HCT116 (cell line): ENCODE measurements around the gene UQCRH. TPM values are rescaled to one million over a fixed set of nuclear protein-coding genes. Genes with fewer than 3 reads are reported as not detected.

ENCODE experiments used
- ATAC-seq: fragments of 200-7000 bp; cut with Tn5 transposase; 2 replicates; pipeline ENCODE4 v1.9.1; 2020; ENCODE audit warnings: mild to moderate bottlenecking, moderate library complexity
- BruUV-seq: library from RNA; stranded (reverse); fragments of 400-500 nt; replicated peaks from 2 replicates; lab custom pipeline; 2021; lab: Mats Ljungman, UMichigan
- CTCF ChIA-PET: fragments of 300-600 bp; sonication (Branson Sonifier 250); formaldehyde crosslinking; loops from one replicate; lab custom pipeline; 2021; ENCODE audit warnings: antibody characterized with exemption; lab: Charles Lee
- POLR2A ChIA-PET: fragments of 300-600, 350-600 bp; sonication (Branson Sonifier 250); formaldehyde crosslinking; loops from one replicate; lab custom pipeline; 2021; ENCODE audit warnings: antibody characterized with exemption; lab: Charles Lee
- RAD21 ChIA-PET, 2 experiments: fragments of 300-600 bp; sonication (Branson Sonifier 250); formaldehyde crosslinking; loops; one replicate each; lab custom pipeline; 2023; ENCODE audit warnings: low total read pairs in 2 of 2; ENCODE audit not compliant: uncharacterized antibody in 2 of 2, unreplicated experiment in 2 of 2, low non-redundant PET in 1 of 2; lab: Charles Lee
- DNase-seq: peaks from one replicate; pipeline ENCODE4 v3.0.0-alpha.2; 2010; ENCODE audit warnings: low read depth, low spot score
- H2AFZ ChIP-seq: fragments of 200-600 bp; shearing (Covaris generic), sonication (generic); 2 replicates; pipeline ENCODE4 v1.6.1; 2017; ENCODE audit warnings: low read depth, mixed run types, mixed read lengths, antibody characterized with exemption, low read length; ENCODE audit not compliant: poor library complexity, severe bottlenecking
- H3K27ac ChIP-seq: 2 replicates; pipeline ENCODE4 v1.5.1; 2012; ENCODE audit warnings: low read depth, low read length
- H3K27me3 ChIP-seq: fragments of 200-600 bp; sonication (generic); 2 replicates; pipeline ENCODE4 v1.6.1; 2016; ENCODE audit warnings: mixed run types, low read length, mixed read lengths; ENCODE audit not compliant: insufficient read depth
- H3K36me3 ChIP-seq, 2 experiments: fragments of 200-500 bp in 1 of 2; fragments of 200-600 bp in 1 of 2; sonication (Bioruptor generic) in 1 of 2; sonication (generic) in 1 of 2; 2 replicates each; pipeline versions ENCODE4 v1.5.1 to v1.6.1; 2014 to 2016; ENCODE audit warnings: low read length in 2 of 2, inconsistent platforms in 1 of 2, mixed read lengths in 1 of 2, mixed run types in 1 of 2; ENCODE audit not compliant: insufficient read depth in 2 of 2, control insufficient read depth in 1 of 2
- H3K4me1 ChIP-seq, 2 experiments: fragments of 200-600 bp in 1 of 2; sonication (generic) in 1 of 2; 2 replicates each; pipeline versions ENCODE4 v1.5.1 to v1.6.1; 2012 to 2017; ENCODE audit warnings: low read length in 2 of 2, inconsistent platforms in 1 of 2, mild to moderate bottlenecking in 1 of 2, mixed read lengths in 1 of 2, mixed run types in 1 of 2, moderate library complexity in 1 of 2; ENCODE audit not compliant: insufficient read depth in 2 of 2, control insufficient read depth in 1 of 2
- H3K4me2 ChIP-seq: fragments of 200-600 bp; sonication (generic); 2 replicates; pipeline ENCODE4 v1.6.1; 2017; ENCODE audit warnings: mixed run types, low read length, mixed read lengths
- H3K4me3 ChIP-seq, 2 experiments: fragments of 200-600 bp in 1 of 2; sonication (generic) in 1 of 2; replicated peaks in 1 of 2; 2 replicates each; pipeline ENCODE4 v1.5.1; 2011 to 2016; ENCODE audit warnings: low read length in 2 of 2, control low read depth in 1 of 2, low read depth in 1 of 2, mild to moderate bottlenecking in 1 of 2, mixed read lengths in 1 of 2, mixed run types in 1 of 2
- H3K79me2 ChIP-seq: fragments of 200-600 bp; sonication (generic); 2 replicates; pipeline ENCODE4 v1.6.1; 2017; ENCODE audit warnings: mild to moderate bottlenecking, mixed run types, low read length, moderate library complexity, mixed read lengths; ENCODE audit not compliant: insufficient read depth
- H3K9ac ChIP-seq: fragments of 200-600 bp; sonication (generic); 2 replicates; pipeline ENCODE4 v1.6.1; 2016; ENCODE audit warnings: low read length, mixed read lengths
- H3K9me2 ChIP-seq: fragments of 200-600 bp; sonication (generic), shearing (Covaris generic); 2 replicates; pipeline ENCODE4 v1.6.1; 2017; ENCODE audit warnings: mixed run types, mild to moderate bottlenecking, moderate library complexity; ENCODE audit not compliant: insufficient read depth
- H3K9me3 ChIP-seq, 2 experiments: fragments of 200-500 bp in 1 of 2; fragments of 200-600 bp in 1 of 2; sonication (Bioruptor generic) in 1 of 2; sonication (generic) in 1 of 2; 2 replicates each; pipeline ENCODE4 v1.6.1; 2014 to 2017; ENCODE audit warnings: low read length in 2 of 2, mixed read lengths in 2 of 2, inconsistent platforms in 1 of 2, low read depth in 1 of 2, mild to moderate bottlenecking in 1 of 2, mixed run types in 1 of 2, moderate library complexity in 1 of 2; ENCODE audit not compliant: control insufficient read depth in 1 of 2, insufficient read depth in 1 of 2
- H4K20me1 ChIP-seq: fragments of 200-600 bp; sonication (generic), shearing (Covaris generic); 2 replicates; pipeline ENCODE4 v1.6.1; 2017; ENCODE audit warnings: mixed run types, mild to moderate bottlenecking, moderate library complexity; ENCODE audit not compliant: insufficient read depth
- CBX3 ChIP-seq: IDR thresholded peaks from 2 replicates; pipeline ENCODE4 v1.6.1; 2012; ENCODE audit warnings: low read depth
- CEBPB ChIP-seq: IDR thresholded peaks from 2 replicates; pipeline ENCODE4 v1.6.1; 2012; ENCODE audit warnings: low read depth
- CTCF ChIP-seq, 3 experiments: fragments of 200-600 bp in 1 of 3; sonication (generic) in 1 of 3; IDR thresholded peaks in 2 of 3; conservative IDR thresholded peaks in 1 of 3; 2 replicates each; pipeline ENCODE4 v1.5.1; 2012 to 2017; ENCODE audit warnings: low read depth in 2 of 3, low read length in 2 of 3, antibody characterized with exemption in 1 of 3, borderline replicate concordance in 1 of 3, control low read depth in 1 of 3, mild to moderate bottlenecking in 1 of 3, mixed read lengths in 1 of 3, mixed run types in 1 of 3, moderate library complexity in 1 of 3; ENCODE audit not compliant: insufficient read depth in 1 of 3
- EGR1 ChIP-seq: IDR thresholded peaks from 2 replicates; pipeline ENCODE4 v1.6.1; 2012; ENCODE audit warnings: low read depth
- ELF1 ChIP-seq: IDR thresholded peaks from 2 replicates; pipeline ENCODE4 v1.6.1; 2012; ENCODE audit warnings: low read depth, borderline replicate concordance
- FOSL1 ChIP-seq: IDR thresholded peaks from 2 replicates; pipeline ENCODE4 v1.6.1; 2012; ENCODE audit warnings: low read depth
- JUND ChIP-seq: IDR thresholded peaks from 2 replicates; pipeline ENCODE4 v1.6.1; 2012
- POLR2A ChIP-seq: IDR thresholded peaks from 2 replicates; pipeline ENCODE4 v1.7.0; 2011; ENCODE audit warnings: borderline replicate concordance; ENCODE audit not compliant: insufficient read depth, insufficient read length; ENCODE audit errors: extremely low read depth
- RAD21 ChIP-seq: IDR thresholded peaks from 2 replicates; pipeline ENCODE4 v1.6.1; 2012; ENCODE audit warnings: low read depth, mild to moderate bottlenecking
- REST ChIP-seq: IDR thresholded peaks from 2 replicates; pipeline ENCODE4 v1.6.1; 2012; ENCODE audit warnings: low read depth
- ZNF274 ChIP-seq: fragments of 200-500 bp; sonication (Bioruptor generic); IDR thresholded peaks from 2 replicates; pipeline ENCODE4 v1.6.1; 2014; ENCODE audit warnings: mild to moderate bottlenecking, low read depth, low read length, inconsistent platforms
- intact Hi-C: fragments of 100-400 bp; cut with micrococcal nuclease; formaldehyde crosslinking; loops from 2 replicates; pipeline ENCODE4 v1.10.0; 2022
- total RNA-seq: library from RNA; stranded (reverse); gene quantifications from one replicate; pipeline ENCODE4 v1.2.1, GENCODE V29; 2021; ENCODE audit not compliant: unreplicated experiment

UQCRH gene
- total RNA-seq, 1 experiment from 2014 or later, result 514 TPM

- TF ChIP-seq CTCF (IDR thresholded peaks at IDR 0.05 in 2 of 3, conservative IDR thresholded peaks at IDR 0.05 in 1 of 3; ENCODE audit: borderline replicate concordance in 1 of 3, insufficient read depth in 1 of 3, low read depth in 2 of 3, low read length in 2 of 3) (0 out of 6 replicates have a peak, but pooled peaks of 1 of the 3 experiments have one; percentile 6), CEBPB (no peak), EGR1 (peak; percentile 95), POLR2A (peak; percentile 78), JUND (peak; percentile 90), FOSL1 (peak; percentile 57), ZNF274 (no peak), CBX3 (no peak), RAD21 (no peak)
Observed at GRCh38 chr1:46303038-46303871, at the start of gene UQCRH, which contains the start of gene LRRC41 (continued).

GRCh38 chr1:46254668-46255067, 48.8 kb upstream of the UQCRH start:
- Histone ChIP-seq H3K36me3 (peaks cover 19 to 73% of the 10 kb centered on the region in 2 experiments; a peak in 3 of 4 replicates), H3K4me3 (no peak overlapping the region), H2AFZ (no peak overlapping the region), H3K9me2 (no peaks in the 10 kb centered on the region), H3K9me3 (no peaks in the 10 kb centered on the region), H4K20me1 (no peaks in the 10 kb centered on the region), H3K9ac (no peak overlapping the region), H3K27ac (no peak overlapping the region), H3K4me2 (no peak overlapping the region), H3K79me2 (peaks cover 74% of the 10 kb centered on the region), H3K4me1 (no peaks in the 10 kb centered on the region), H3K27me3 (no peaks in the 10 kb centered on the region)
- no peak for TF ChIP-seq ELF1
- TF ChIP-seq REST, result no peak
- ATAC-seq (no peak), DNase-seq (no peak)
- ChIA-PET POLR2A (no interaction called here), RAD21 (no interaction called here), CTCF (interaction anchor here (1.6 kb wide), 2 partner anchors 7 to 10 kb away, joined by 3 to 4 read pairs; partner anchors contain the start of gene RAD54L)
- BruUV-seq, result no TSS peak
- intact Hi-C loops, result no loop called here
